HCT116 (cell line): Measurements from ENCODE around the gene PGA5. TPM values are rescaled to one million over a fixed set of nuclear protein-coding genes. Genes with fewer than 3 reads are reported as not detected.
"Not testable (repeated sequence)": the region's sequence is repeated elsewhere in the genome, so short reads cannot be mapped to it uniquely, and the experiment has no call there.

Source experiments
- ATAC-seq: fragments of 200-7000 bp; cut with Tn5 transposase; 2 replicates; pipeline ENCODE4 v1.9.1; 2020; ENCODE audit warnings: mild to moderate bottlenecking, moderate library complexity
- BruUV-seq: library from RNA; stranded (reverse); fragments of 400-500 nt; replicated peaks from 2 replicates; lab custom pipeline; 2021; lab: Mats Ljungman, UMichigan
- CTCF ChIA-PET: fragments of 300-600 bp; sonication (Branson Sonifier 250); formaldehyde crosslinking; loops from one replicate; lab custom pipeline; 2021; ENCODE audit warnings: antibody characterized with exemption; lab: Charles Lee
- POLR2A ChIA-PET: fragments of 300-600, 350-600 bp; sonication (Branson Sonifier 250); formaldehyde crosslinking; loops from one replicate; lab custom pipeline; 2021; ENCODE audit warnings: antibody characterized with exemption; lab: Charles Lee
- RAD21 ChIA-PET, 2 experiments: fragments of 300-600 bp; sonication (Branson Sonifier 250); formaldehyde crosslinking; loops; one replicate each; lab custom pipeline; 2023; ENCODE audit warnings: low total read pairs in 2 of 2; ENCODE audit not compliant: uncharacterized antibody in 2 of 2, unreplicated experiment in 2 of 2, low non-redundant PET in 1 of 2; lab: Charles Lee
- DNase-seq: peaks from one replicate; pipeline ENCODE4 v3.0.0-alpha.2; 2010; ENCODE audit warnings: low read depth, low spot score
- H2AFZ ChIP-seq: fragments of 200-600 bp; shearing (Covaris generic), sonication (generic); 2 replicates; pipeline ENCODE4 v1.6.1; 2017; ENCODE audit warnings: low read depth, mixed run types, mixed read lengths, antibody characterized with exemption, low read length; ENCODE audit not compliant: poor library complexity, severe bottlenecking
- H3K27ac ChIP-seq: 2 replicates; pipeline ENCODE4 v1.5.1; 2012; ENCODE audit warnings: low read depth, low read length
- H3K27me3 ChIP-seq: fragments of 200-600 bp; sonication (generic); 2 replicates; pipeline ENCODE4 v1.6.1; 2016; ENCODE audit warnings: mixed run types, low read length, mixed read lengths; ENCODE audit not compliant: insufficient read depth
- H3K36me3 ChIP-seq, 2 experiments: fragments of 200-500 bp in 1 of 2; fragments of 200-600 bp in 1 of 2; sonication (Bioruptor generic) in 1 of 2; sonication (generic) in 1 of 2; 2 replicates each; pipeline versions ENCODE4 v1.5.1 to v1.6.1; 2014 to 2016; ENCODE audit warnings: low read length in 2 of 2, inconsistent platforms in 1 of 2, mixed read lengths in 1 of 2, mixed run types in 1 of 2; ENCODE audit not compliant: insufficient read depth in 2 of 2, control insufficient read depth in 1 of 2
- H3K4me1 ChIP-seq, 2 experiments: fragments of 200-600 bp in 1 of 2; sonication (generic) in 1 of 2; 2 replicates each; pipeline versions ENCODE4 v1.5.1 to v1.6.1; 2012 to 2017; ENCODE audit warnings: low read length in 2 of 2, inconsistent platforms in 1 of 2, mild to moderate bottlenecking in 1 of 2, mixed read lengths in 1 of 2, mixed run types in 1 of 2, moderate library complexity in 1 of 2; ENCODE audit not compliant: insufficient read depth in 2 of 2, control insufficient read depth in 1 of 2
- H3K4me2 ChIP-seq: fragments of 200-600 bp; sonication (generic); 2 replicates; pipeline ENCODE4 v1.6.1; 2017; ENCODE audit warnings: mixed run types, low read length, mixed read lengths
- H3K4me3 ChIP-seq, 2 experiments: fragments of 200-600 bp in 1 of 2; sonication (generic) in 1 of 2; replicated peaks in 1 of 2; 2 replicates each; pipeline ENCODE4 v1.5.1; 2011 to 2016; ENCODE audit warnings: low read length in 2 of 2, control low read depth in 1 of 2, low read depth in 1 of 2, mild to moderate bottlenecking in 1 of 2, mixed read lengths in 1 of 2, mixed run types in 1 of 2
- H3K79me2 ChIP-seq: fragments of 200-600 bp; sonication (generic); 2 replicates; pipeline ENCODE4 v1.6.1; 2017; ENCODE audit warnings: mild to moderate bottlenecking, mixed run types, low read length, moderate library complexity, mixed read lengths; ENCODE audit not compliant: insufficient read depth
- H3K9ac ChIP-seq: fragments of 200-600 bp; sonication (generic); 2 replicates; pipeline ENCODE4 v1.6.1; 2016; ENCODE audit warnings: low read length, mixed read lengths
- H3K9me2 ChIP-seq: fragments of 200-600 bp; sonication (generic), shearing (Covaris generic); 2 replicates; pipeline ENCODE4 v1.6.1; 2017; ENCODE audit warnings: mixed run types, mild to moderate bottlenecking, moderate library complexity; ENCODE audit not compliant: insufficient read depth
- H3K9me3 ChIP-seq, 2 experiments: fragments of 200-500 bp in 1 of 2; fragments of 200-600 bp in 1 of 2; sonication (Bioruptor generic) in 1 of 2; sonication (generic) in 1 of 2; 2 replicates each; pipeline ENCODE4 v1.6.1; 2014 to 2017; ENCODE audit warnings: low read length in 2 of 2, mixed read lengths in 2 of 2, inconsistent platforms in 1 of 2, low read depth in 1 of 2, mild to moderate bottlenecking in 1 of 2, mixed run types in 1 of 2, moderate library complexity in 1 of 2; ENCODE audit not compliant: control insufficient read depth in 1 of 2, insufficient read depth in 1 of 2
- H4K20me1 ChIP-seq: fragments of 200-600 bp; sonication (generic), shearing (Covaris generic); 2 replicates; pipeline ENCODE4 v1.6.1; 2017; ENCODE audit warnings: mixed run types, mild to moderate bottlenecking, moderate library complexity; ENCODE audit not compliant: insufficient read depth
- CTCF ChIP-seq, 3 experiments: fragments of 200-600 bp in 1 of 3; sonication (generic) in 1 of 3; IDR thresholded peaks in 2 of 3; conservative IDR thresholded peaks in 1 of 3; 2 replicates each; pipeline ENCODE4 v1.5.1; 2012 to 2017; ENCODE audit warnings: low read depth in 2 of 3, low read length in 2 of 3, antibody characterized with exemption in 1 of 3, borderline replicate concordance in 1 of 3, control low read depth in 1 of 3, mild to moderate bottlenecking in 1 of 3, mixed read lengths in 1 of 3, mixed run types in 1 of 3, moderate library complexity in 1 of 3; ENCODE audit not compliant: insufficient read depth in 1 of 3
- EGR1 ChIP-seq: IDR thresholded peaks from 2 replicates; pipeline ENCODE4 v1.6.1; 2012; ENCODE audit warnings: low read depth
- ELF1 ChIP-seq: IDR thresholded peaks from 2 replicates; pipeline ENCODE4 v1.6.1; 2012; ENCODE audit warnings: low read depth, borderline replicate concordance
- EZH2phosphoT487 ChIP-seq: fragments of 200-600 bp; IDR thresholded peaks from 2 replicates; pipeline ENCODE4 v1.6.1; 2018; ENCODE audit warnings: antibody characterized with exemption, borderline replicate concordance
- POLR2A ChIP-seq: IDR thresholded peaks from 2 replicates; pipeline ENCODE4 v1.7.0; 2011; ENCODE audit warnings: borderline replicate concordance; ENCODE audit not compliant: insufficient read depth, insufficient read length; ENCODE audit errors: extremely low read depth
- REST ChIP-seq: IDR thresholded peaks from 2 replicates; pipeline ENCODE4 v1.6.1; 2012; ENCODE audit warnings: low read depth
- TCF7L2 ChIP-seq: IDR thresholded peaks from 2 replicates; pipeline ENCODE4 v1.7.0; 2011; ENCODE audit warnings: borderline replicate concordance, inconsistent platforms; ENCODE audit not compliant: insufficient read depth, insufficient read length; ENCODE audit errors: extremely low read depth
- ZNF274 ChIP-seq: fragments of 200-500 bp; sonication (Bioruptor generic); IDR thresholded peaks from 2 replicates; pipeline ENCODE4 v1.6.1; 2014; ENCODE audit warnings: mild to moderate bottlenecking, low read depth, low read length, inconsistent platforms
- intact Hi-C: fragments of 100-400 bp; cut with micrococcal nuclease; formaldehyde crosslinking; loops from 2 replicates; pipeline ENCODE4 v1.10.0; 2022
- total RNA-seq: library from RNA; stranded (reverse); gene quantifications from one replicate; pipeline ENCODE4 v1.2.1, GENCODE V29; 2021; ENCODE audit not compliant: unreplicated experiment
- TF ChIP-seq, protein P1 (sequence below): IDR thresholded peaks from 2 replicates; pipeline ENCODE4 v1.6.1; 2012

PGA5 gene
- total RNA-seq, 1 experiment from 2014 or later: not detected

GRCh38 chr11:61201476-61201875, 39.5 kb upstream of the PGA5 start:
- Histone ChIP-seq H3K9me3 (no peaks in the 10 kb centered on the region), H3K36me3 (no peaks in the 10 kb centered on the region), H3K9ac (no peak overlapping the region), H3K4me2 (no peak overlapping the region), H3K9me2 (no peaks in the 10 kb centered on the region), H4K20me1 (no peaks in the 10 kb centered on the region), H3K27me3 (no peaks in the 10 kb centered on the region), H3K4me1 (no peaks in the 10 kb centered on the region), H3K79me2 (no peaks in the 10 kb centered on the region), H2AFZ (no peak overlapping the region), H3K4me3 (no peak overlapping the region), H3K27ac (no peak overlapping the region)
- BruUV-seq: no TSS peak
- RAD21 ChIA-PET: no interaction called here
- ATAC-seq: no peak
- no peak for DNase-seq
- CTCF ChIA-PET: no interaction called here
- TF ChIP-seq EGR1: no peak
- TF ChIP-seq, protein P1, sequence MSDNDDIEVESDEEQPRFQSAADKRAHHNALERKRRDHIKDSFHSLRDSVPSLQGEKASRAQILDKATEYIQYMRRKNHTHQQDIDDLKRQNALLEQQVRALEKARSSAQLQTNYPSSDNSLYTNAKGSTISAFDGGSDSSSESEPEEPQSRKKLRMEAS: no peak
- no peak for TF ChIP-seq TCF7L2
- no peak for TF ChIP-seq ZNF274
- TF ChIP-seq POLR2A: no peak
- no peak for TF ChIP-seq CTCF (IDR thresholded peaks at IDR 0.05 in 2 of 3, conservative IDR thresholded peaks at IDR 0.05 in 1 of 3; ENCODE audit: borderline replicate concordance in 1 of 3, insufficient read depth in 1 of 3, low read depth in 2 of 3, low read length in 2 of 3)
- no peak for TF ChIP-seq REST
- no peak for TF ChIP-seq ELF1
- no peak for TF ChIP-seq EZH2phosphoT487
- POLR2A ChIA-PET: interaction anchor here (0.8 kb wide), 1 partner anchor 161 kb away, joined by 3 read pairs; no protein-coding TSS in a partner anchor
- intact Hi-C loops: no loop called here

DNA sequence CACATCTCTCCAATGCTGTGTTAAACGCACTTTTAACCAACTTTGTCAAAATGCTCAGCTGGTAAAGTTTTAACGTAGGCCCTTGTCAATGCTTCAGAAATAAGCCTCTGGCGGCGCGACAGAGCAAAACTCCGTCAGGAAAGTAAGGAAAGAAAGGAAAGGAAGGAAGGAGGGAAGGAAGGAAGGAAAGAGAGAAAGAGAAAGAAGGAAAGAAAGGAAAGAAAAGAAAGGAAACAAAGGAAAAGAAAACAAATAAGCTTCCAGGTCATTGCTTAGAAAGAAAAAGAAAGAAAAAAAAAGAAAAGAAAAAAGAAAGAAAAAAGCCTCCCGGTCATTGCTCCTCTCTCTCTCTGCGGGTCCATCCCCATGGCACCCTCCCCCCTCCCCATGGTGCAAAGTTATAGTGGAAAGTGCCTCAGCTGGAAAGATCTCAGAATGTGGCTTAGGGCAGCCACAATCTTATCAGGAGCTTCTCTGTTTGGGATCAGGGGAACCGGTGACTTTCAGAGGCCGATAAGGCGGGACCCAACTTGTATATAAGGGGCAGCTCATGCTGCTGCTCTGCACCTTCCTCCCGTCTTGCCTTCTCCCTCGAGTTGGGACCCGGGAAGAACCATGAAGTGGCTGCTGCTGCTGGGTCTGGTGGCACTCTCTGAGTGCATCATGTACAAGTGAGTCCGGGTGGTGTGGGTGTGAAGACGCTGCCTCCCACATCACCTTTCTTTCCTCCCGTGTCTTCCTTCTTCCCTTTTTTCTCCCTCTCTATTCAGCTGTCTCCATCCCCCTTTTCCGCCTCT, 37.8 kb upstream of the PGA5 start, which contains the start of gene PGA3:
TSS of gene PGA3 (plus strand) at position 566 of the 797 bp plus-strand sequence. CDS start at position 616, 50 bp downstream.
- BruUV-seq, H3K27me3 ChIP-seq, H3K4me3 ChIP-seq, H3K4me1 ChIP-seq, RAD21 ChIA-PET, H3K27ac ChIP-seq, intact Hi-C loops, H3K9me2 ChIP-seq, H3K9me3 ChIP-seq, POLR2A ChIA-PET, DNase-seq, H4K20me1 ChIP-seq, H3K4me2 ChIP-seq, H3K36me3 ChIP-seq, ATAC-seq, H3K9ac ChIP-seq, H2AFZ ChIP-seq, CTCF ChIA-PET, H3K79me2 ChIP-seq: not testable (repeated sequence)
